C4-2B (cell line): ENCODE data around the gene IL23A.

Source experiments
- ZFX ChIP-seq: fragments of 450-650 bp; IDR thresholded peaks from 2 replicates; pipeline ENCODE4 v1.6.1; 2017
- TF ChIP-seq, protein P1 (sequence below): fragments of 450-650 bp; conservative IDR thresholded peaks from 2 replicates; pipeline ENCODE4 v1.5.1; 2017; ENCODE audit warnings: mild to moderate bottlenecking

DNA sequence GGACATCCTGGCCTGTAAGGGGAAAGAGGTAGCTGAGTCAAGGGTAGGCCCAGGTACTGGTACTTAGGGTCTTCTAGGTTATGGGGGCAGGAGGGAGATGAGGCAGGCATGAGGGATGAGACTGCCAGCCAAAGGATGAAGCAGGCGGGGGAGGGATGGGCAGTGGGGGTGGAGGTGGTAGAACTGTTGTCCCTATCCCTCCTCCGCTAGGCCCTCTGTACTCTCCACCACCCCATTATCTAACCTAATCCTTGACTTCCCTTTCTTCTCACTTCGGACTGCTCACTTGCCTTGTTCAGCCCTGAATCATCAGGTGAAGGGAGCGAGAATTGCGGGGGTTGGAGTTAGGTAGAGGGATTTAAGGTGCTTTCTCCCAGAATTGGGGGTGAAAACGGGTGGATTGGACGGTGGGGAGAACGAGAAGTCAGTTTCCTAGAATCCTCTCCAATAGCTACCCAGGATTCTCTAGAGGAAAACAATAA lies 5.4 kb upstream of the IL23A start:
- TF ChIP-seq, protein P1, sequence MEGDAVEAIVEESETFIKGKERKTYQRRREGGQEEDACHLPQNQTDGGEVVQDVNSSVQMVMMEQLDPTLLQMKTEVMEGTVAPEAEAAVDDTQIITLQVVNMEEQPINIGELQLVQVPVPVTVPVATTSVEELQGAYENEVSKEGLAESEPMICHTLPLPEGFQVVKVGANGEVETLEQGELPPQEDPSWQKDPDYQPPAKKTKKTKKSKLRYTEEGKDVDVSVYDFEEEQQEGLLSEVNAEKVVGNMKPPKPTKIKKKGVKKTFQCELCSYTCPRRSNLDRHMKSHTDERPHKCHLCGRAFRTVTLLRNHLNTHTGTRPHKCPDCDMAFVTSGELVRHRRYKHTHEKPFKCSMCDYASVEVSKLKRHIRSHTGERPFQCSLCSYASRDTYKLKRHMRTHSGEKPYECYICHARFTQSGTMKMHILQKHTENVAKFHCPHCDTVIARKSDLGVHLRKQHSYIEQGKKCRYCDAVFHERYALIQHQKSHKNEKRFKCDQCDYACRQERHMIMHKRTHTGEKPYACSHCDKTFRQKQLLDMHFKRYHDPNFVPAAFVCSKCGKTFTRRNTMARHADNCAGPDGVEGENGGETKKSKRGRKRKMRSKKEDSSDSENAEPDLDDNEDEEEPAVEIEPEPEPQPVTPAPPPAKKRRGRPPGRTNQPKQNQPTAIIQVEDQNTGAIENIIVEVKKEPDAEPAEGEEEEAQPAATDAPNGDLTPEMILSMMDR = no peak
- TF ChIP-seq ZFX = no peak
